Measurements from ENCODE around the gene PTPRD.

DNA sequence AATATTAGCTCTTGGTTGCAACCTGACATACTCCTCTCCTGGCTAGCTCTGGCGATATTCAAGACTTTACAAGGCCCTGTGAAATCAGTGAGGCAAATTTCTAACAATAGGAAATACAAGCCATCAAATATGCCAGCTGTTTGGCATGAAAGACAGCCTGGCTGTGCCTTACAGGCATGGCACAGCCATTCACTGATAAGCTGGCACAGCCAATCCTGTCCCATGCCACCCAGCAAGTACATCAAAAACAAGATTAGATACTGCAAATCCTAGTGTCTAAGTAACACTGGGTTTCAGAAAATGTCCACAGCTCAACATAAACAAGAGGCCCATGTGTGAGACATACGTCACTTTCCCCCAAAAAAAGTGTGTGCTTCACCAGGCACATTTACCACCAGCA lies 1767.4 kb downstream of the PTPRD start:
- no peak for TF ChIP-seq CTCF (conservative IDR thresholded peaks at IDR 0.05; ENCODE audit: low read depth, low read length)
- no peak for TF ChIP-seq EZH2 (IDR thresholded peaks at IDR 0.05; ENCODE audit: borderline replicate concordance, low read depth, low read length, poor library complexity, severe bottlenecking)
